Loucy (cell line): ENCODE data around the gene HSPA9.

ENCODE experiments used
- H2AFZ ChIP-seq: fragments of 200-600 bp; sonication (generic); 2 replicates; pipeline ENCODE4 v1.6.0; 2016; ENCODE audit warnings: antibody characterized with exemption, mild to moderate bottlenecking, low read length, moderate library complexity
- H3F3A ChIP-seq: fragments of 200-600 bp; 2 replicates; pipeline ENCODE4 v1.6.0; 2016; ENCODE audit warnings: antibody characterized with exemption, low read depth, mild to moderate bottlenecking
- H3K27me3 ChIP-seq: fragments of 200-600 bp; sonication (generic); 2 replicates; pipeline ENCODE4 v1.6.1; 2014; ENCODE audit warnings: low read length, mild to moderate bottlenecking; ENCODE audit not compliant: insufficient read depth, poor library complexity, severe bottlenecking
- H3K36me3 ChIP-seq: fragments of 200-600 bp; sonication (generic); 2 replicates; pipeline ENCODE4 v1.6.1; 2016; ENCODE audit warnings: low read length; ENCODE audit not compliant: insufficient read depth
- H3K4me1 ChIP-seq: fragments of 200-600 bp; sonication (generic); 2 replicates; pipeline ENCODE4 v1.5.1; 2014; ENCODE audit warnings: low read length, mild to moderate bottlenecking; ENCODE audit not compliant: insufficient read depth, poor library complexity, severe bottlenecking
- H3K4me2 ChIP-seq: fragments of 200-600 bp; sonication (generic); 2 replicates; pipeline ENCODE4 v1.6.0; 2014; ENCODE audit warnings: antibody characterized with exemption, low read length, low read depth, mild to moderate bottlenecking; ENCODE audit not compliant: poor library complexity, severe bottlenecking
- H3K4me3 ChIP-seq: fragments of 200-600 bp; sonication (generic); 2 replicates; pipeline ENCODE4 v1.5.1; 2014; ENCODE audit warnings: low read length, mild to moderate bottlenecking, mixed read lengths; ENCODE audit not compliant: poor library complexity, severe bottlenecking
- H3K79me2 ChIP-seq: fragments of 200-600 bp; sonication (generic); 2 replicates; pipeline ENCODE4 v1.6.1; 2014; ENCODE audit warnings: low read length; ENCODE audit not compliant: insufficient read depth
- H3K9ac ChIP-seq: fragments of 200-600 bp; sonication (generic); 2 replicates; pipeline ENCODE4 v1.6.0; 2014; ENCODE audit warnings: mild to moderate bottlenecking, low read depth, low read length, moderate library complexity; ENCODE audit not compliant: poor library complexity, severe bottlenecking
- H3K9me2 ChIP-seq: fragments of 200-600 bp; sonication (generic); replicated peaks from 2 replicates; pipeline ENCODE4 v1.6.1; 2016; ENCODE audit warnings: low read depth, low read length, mixed read lengths
- H3K9me3 ChIP-seq: fragments of 200-600 bp; sonication (generic); 2 replicates; pipeline ENCODE4 v1.6.1; 2014; ENCODE audit warnings: mild to moderate bottlenecking, antibody characterized with exemption, low read length, low read depth; ENCODE audit not compliant: insufficient read depth
- H4K20me1 ChIP-seq: fragments of 200-600 bp; sonication (generic); 2 replicates; pipeline ENCODE4 v1.6.0; 2014; ENCODE audit warnings: antibody characterized with exemption, low read length, mild to moderate bottlenecking; ENCODE audit not compliant: insufficient read depth, poor library complexity, severe bottlenecking
- CTCF ChIP-seq: fragments of 200-600 bp; sonication (generic); conservative IDR thresholded peaks from 2 replicates; pipeline ENCODE4 v1.5.1; 2014; ENCODE audit warnings: mild to moderate bottlenecking, antibody characterized with exemption, low read length
- EZH2phosphoT487 ChIP-seq: fragments of 200-600 bp; IDR thresholded peaks from 2 replicates; pipeline ENCODE4 v1.6.1; 2018; ENCODE audit warnings: antibody characterized with exemption, mild to moderate bottlenecking, moderate library complexity, borderline replicate concordance

Gene HSPA9

GRCh38 chr5:138538943-138539627 is 36.1 kb downstream of the HSPA9 start:
- Histone ChIP-seq H3K4me3 (peak overlapping the region; percentile 92), H3K9ac (peak overlapping the region; percentile 98), H3K9me3 (no peaks in the 10 kb centered on the region), H3K4me1 (peaks cover 35% of the 10 kb centered on the region), H3K9me2 (no peaks in the 10 kb centered on the region), H3K4me2 (peak overlapping the region; percentile 89), H3K36me3 (0 out of 2 replicates have a peak, but pooled peaks cover 5% of the 10 kb centered on the region), H3K27me3 (no peaks in the 10 kb centered on the region), H4K20me1 (peaks cover 75% of the 10 kb centered on the region), H2AFZ (no peak overlapping the region), H3F3A (no peaks in the 10 kb centered on the region), H3K79me2 (peaks cover 89% of the 10 kb centered on the region)
- no peak for TF ChIP-seq CTCF
- TF ChIP-seq EZH2phosphoT487 = no peak

GRCh38 chr5:138536665-138537315 is 38.4 kb downstream of the HSPA9 start:
- H3K9ac ChIP-seq = no peak overlapping the region
- TF ChIP-seq EZH2phosphoT487 (no peak), CTCF (peak; percentile 62)
- no peak overlapping the region for H2AFZ ChIP-seq
- peaks cover 5% of the 10 kb centered on the region; the same call in 1 of the 2 replicates for H3K36me3 ChIP-seq
- H4K20me1 ChIP-seq = peaks cover 86% of the 10 kb centered on the region
- H3K27me3 ChIP-seq = no peaks in the 10 kb centered on the region
- no peaks in the 10 kb centered on the region for H3K9me2 ChIP-seq
- no peaks in the 10 kb centered on the region for H3K9me3 ChIP-seq
- no peaks in the 10 kb centered on the region for H3F3A ChIP-seq
- no peak overlapping the region for H3K4me3 ChIP-seq
- H3K4me2 ChIP-seq = peak overlapping the region; percentile 21
- peaks cover 34% of the 10 kb centered on the region for H3K4me1 ChIP-seq
- peaks cover 90% of the 10 kb centered on the region for H3K79me2 ChIP-seq

GRCh38 chr5:138536215-138536614 is 39.0 kb downstream of the HSPA9 start:
- no peaks in the 10 kb centered on the region for H3F3A ChIP-seq
- peaks cover 28% of the 10 kb centered on the region for H3K4me1 ChIP-seq
- no peaks in the 10 kb centered on the region for H3K9me2 ChIP-seq
- H3K9me3 ChIP-seq = no peaks in the 10 kb centered on the region
- H3K9ac ChIP-seq = no peak overlapping the region
- peaks cover 5% of the 10 kb centered on the region; the same call in 1 of the 2 replicates for H3K36me3 ChIP-seq
- H3K4me3 ChIP-seq = no peak overlapping the region
- no peak overlapping the region for H2AFZ ChIP-seq
- H3K27me3 ChIP-seq = no peaks in the 10 kb centered on the region
- H4K20me1 ChIP-seq = peaks cover 82% of the 10 kb centered on the region
- H3K4me2 ChIP-seq = peak overlapping the region; percentile 21
- H3K79me2 ChIP-seq = peaks cover 89% of the 10 kb centered on the region
- TF ChIP-seq CTCF = no peak
- TF ChIP-seq EZH2phosphoT487 = no peak
